HG02588 (cell line): ENCODE results near the gene WDR45B.

Source experiments
- ATAC-seq: cut with Tn5 transposase; IDR thresholded peaks from one replicate; pipeline ENCODE4 v1.9.1; 2021; ENCODE audit warnings: mild to moderate bottlenecking, moderate library complexity; ENCODE audit not compliant: unreplicated experiment

Gene WDR45B

GRCh38 chr17:82648165-82648668 lies at the start of gene WDR45B:
TSS of gene WDR45B (minus strand) at chr17:82648444. CDS start at chr17:82648340, 104 bp downstream.
- ATAC-seq, result peak; percentile 82

GRCh38 chr17:82697808-82698064 lies 49.5 kb upstream of the WDR45B start:
- no peak for ATAC-seq

- no peak for ATAC-seq
Measured at GRCh38 chr17:82696916-82697807, 48.9 kb upstream of the WDR45B start.

GRCh38 chr17:82696259-82696658 lies 48.0 kb upstream of the WDR45B start:
- ATAC-seq, result no peak

- ATAC-seq, result no peak
Measured at GRCh38 chr17:82694647-82695046, 46.4 kb upstream of the WDR45B start.

- no peak for ATAC-seq
Measured at GRCh38 chr17:82693168-82693867, 45.1 kb upstream of the WDR45B start.

- ATAC-seq, result no peak
Measured at GRCh38 chr17:82692268-82692667, 44.0 kb upstream of the WDR45B start.

GRCh38 chr17:82691714-82692113 lies 43.5 kb upstream of the WDR45B start:
- no peak for ATAC-seq

- ATAC-seq, result no peak
Measured at GRCh38 chr17:82690786-82691489, 42.7 kb upstream of the WDR45B start.

- ATAC-seq, result no peak
Measured at GRCh38 chr17:82689077-82689476, 40.8 kb upstream of the WDR45B start.

- ATAC-seq, result no peak
Measured at GRCh38 chr17:82687871-82688270, 39.6 kb upstream of the WDR45B start.

- ATAC-seq, result no peak
Measured at GRCh38 chr17:82687375-82687861, 39.2 kb upstream of the WDR45B start.

- no peak for ATAC-seq
Measured at GRCh38 chr17:82686366-82687324, 38.4 kb upstream of the WDR45B start.

- ATAC-seq, result no peak
Measured at GRCh38 chr17:82685291-82685690, 37.0 kb upstream of the WDR45B start.

GRCh38 chr17:82684228-82684841 lies 36.1 kb upstream of the WDR45B start:
- no peak for ATAC-seq

- no peak for ATAC-seq
Measured at GRCh38 chr17:82683534-82683933, 35.3 kb upstream of the WDR45B start.

GRCh38 chr17:82681547-82681946 lies 33.3 kb upstream of the WDR45B start:
- no peak for ATAC-seq

GRCh38 chr17:82679586-82680465 lies 31.6 kb upstream of the WDR45B start:
- no peak for ATAC-seq
